ENCODE data around the gene COX20.
"Not testable (repeated sequence)": the region's sequence is repeated elsewhere in the genome, so short reads cannot be mapped to it uniquely, and the experiment has no call there.

The COX20 gene

DNA sequence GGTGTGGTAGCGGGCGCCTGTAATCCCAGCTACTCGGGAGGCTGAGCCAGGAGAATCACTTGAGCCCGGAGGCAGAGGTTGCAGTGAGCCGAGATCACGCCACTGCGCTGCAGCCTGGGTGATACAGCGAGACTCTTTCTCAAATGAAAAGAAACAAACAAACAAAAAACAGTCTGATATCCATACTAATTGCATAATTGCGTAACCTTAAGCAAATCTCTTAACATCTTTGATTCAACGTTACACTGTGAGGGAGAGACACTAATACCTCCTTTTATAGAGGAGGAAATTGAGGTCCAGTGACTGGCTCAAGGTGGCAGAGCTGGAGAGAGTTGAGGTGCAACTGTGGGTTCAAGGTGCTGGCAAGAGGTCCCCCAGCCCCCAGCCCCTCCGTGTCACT lies 12.6 kb upstream of the COX20 start:
- no peak for DNase-seq (ENCODE audit: low spot score)

DNA sequence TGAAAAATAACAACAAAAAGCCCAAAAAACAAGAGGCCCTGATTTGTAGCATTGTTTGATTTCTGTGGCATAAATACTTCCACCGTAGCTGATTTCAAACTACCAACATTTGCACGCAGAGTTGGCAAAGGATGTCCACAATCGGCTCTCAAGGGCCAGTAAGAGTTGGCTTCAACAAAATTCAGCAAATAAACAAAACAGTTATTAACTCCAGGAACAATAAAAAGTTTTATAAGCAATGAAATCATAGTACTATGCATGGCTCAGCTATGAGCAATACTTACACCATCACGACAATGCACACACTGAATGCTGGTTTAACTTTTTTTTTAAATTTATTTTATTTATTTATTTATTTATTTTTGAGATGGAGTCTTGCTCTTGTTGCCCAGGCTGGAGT lies 8.7 kb upstream of the COX20 start:
- no peak for DNase-seq (ENCODE audit: low spot score)

DNA sequence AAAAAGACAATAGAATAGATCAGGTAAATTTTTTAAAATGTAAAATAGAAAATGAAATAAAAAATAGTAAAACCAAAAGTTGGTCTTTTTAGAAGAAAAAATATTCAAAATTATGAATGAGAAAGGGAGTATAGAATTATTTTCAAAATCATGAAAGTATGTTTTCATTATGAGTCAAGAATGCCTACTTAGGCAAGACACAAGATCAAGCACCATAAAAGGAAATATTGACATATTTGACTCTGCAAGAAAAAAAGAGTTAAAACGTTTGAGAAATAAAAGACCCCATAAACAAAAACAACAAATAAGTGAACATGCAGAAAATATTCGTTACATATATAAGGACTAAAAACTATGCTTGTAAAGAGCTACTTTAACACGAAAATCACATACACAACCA lies 4.8 kb upstream of the COX20 start:
- no peak for DNase-seq (ENCODE audit: low spot score)

DNA sequence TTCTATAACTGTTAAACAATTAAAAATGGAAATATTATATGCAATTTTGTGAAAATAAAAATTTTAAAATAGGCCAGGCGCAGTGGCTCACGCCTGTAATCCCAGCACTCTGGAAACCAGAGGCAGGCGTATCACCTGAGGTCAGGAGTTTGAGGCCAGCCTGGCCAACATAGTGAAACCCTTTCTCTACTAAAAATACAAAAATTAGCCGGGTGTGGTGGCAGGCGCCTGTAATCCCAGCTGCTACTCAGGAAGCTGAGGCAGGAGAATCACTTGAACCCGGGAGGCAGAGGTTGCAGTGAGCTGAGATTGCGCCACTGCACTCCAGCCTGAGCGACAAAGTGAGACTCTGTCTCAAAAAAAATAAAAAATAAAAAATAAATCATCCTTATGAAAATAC lies 2.2 kb upstream of the COX20 start:
- not testable (repeated sequence) for DNase-seq (ENCODE audit: low spot score)

DNA sequence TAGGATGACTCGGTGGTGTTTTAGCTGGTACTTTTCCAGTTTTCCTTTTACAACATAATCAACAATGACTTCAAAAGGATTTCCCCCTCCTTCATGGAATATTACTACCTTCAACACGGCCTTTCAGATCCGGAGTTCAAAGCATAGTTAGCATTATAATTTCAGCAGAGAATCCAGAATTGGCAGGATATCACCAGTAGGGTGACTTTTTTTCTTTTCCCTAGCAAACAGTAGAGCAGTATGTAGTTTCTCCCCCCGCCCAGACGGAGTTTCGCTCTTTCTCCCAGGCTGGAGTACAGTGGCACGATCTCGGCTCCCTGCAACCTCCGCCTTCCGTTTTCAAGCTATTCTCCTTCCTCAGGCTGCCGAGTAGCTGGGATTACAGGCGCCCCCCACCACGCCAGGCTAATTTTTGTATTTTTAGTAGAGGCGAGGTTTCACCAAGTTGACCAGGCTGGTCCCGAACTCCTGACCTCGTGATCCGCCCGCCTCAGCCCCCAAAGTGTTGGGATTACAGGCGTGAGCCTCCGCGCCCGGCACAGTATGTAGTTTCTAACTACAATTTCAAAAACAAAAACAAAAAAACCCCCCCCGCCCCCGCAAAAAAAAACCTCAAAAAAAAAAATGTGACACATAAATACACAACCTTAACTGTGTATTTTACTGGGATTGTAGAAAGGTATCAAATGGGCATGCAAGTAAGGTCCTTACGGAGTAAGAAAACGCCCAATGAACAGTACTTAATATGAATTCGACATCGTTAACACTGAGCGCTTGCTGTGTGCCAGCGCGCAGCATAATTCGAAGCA lies 1.5 kb upstream of the COX20 start:
- peak; percentile 79 for DNase-seq (ENCODE audit: low spot score)

DNA sequence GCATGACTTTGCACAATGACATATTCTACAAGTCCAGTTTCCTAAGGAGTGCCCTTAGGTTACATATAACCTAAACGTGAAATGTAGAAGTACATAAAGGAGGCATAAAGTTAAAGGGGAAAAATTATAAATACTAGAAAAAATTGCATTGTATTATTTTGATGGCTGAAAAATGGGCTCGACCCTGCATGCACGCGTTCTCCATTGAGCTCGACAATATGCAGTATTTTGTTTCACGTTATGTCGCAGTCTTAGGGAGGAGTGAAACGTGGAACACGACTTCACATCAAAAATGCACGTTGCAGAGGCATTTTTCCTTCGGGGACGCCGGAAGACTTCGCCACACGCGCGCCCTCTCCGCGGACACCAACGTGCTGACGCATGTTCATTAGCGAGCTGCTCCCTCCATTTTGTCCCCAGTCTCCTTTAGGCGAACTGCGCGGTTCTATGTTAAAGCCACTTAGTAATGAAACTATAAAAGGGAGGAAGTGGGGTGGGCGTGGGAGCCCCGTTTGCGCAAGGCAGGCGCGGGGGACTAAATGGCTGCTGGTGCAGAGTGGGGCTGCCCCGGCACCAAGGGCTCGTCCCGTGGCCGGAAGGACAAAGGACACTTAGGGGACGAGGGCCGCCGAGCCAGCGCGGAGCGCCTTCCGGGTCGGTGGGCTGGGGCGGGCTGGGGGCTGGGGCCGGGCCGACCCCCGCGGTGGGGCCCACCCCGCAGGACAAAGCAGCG lies 749 bp upstream of the COX20 start:
- DNase-seq (ENCODE audit: low spot score) = peak; percentile 92

DNA sequence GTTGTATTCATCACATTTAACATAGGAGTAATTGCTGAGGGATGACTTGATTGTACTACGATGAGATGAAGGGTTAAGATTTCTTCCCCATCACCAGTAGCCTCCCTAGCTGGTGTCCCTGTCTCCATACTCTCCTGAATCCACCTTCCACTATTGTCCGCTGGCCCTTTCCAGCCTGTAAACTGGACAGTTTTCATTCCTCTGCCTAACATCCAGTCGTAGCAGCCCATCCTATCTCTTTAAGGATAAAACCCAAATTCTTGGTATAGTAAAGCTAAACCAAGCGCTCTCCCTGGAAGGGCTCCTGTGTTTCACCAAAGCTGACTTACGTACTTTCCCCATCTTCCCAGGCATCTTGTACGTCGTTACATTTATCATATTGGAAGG lies 670 bp downstream of the COX20 start:
- DNase-seq (ENCODE audit: low spot score) = peak; percentile 55

DNA sequence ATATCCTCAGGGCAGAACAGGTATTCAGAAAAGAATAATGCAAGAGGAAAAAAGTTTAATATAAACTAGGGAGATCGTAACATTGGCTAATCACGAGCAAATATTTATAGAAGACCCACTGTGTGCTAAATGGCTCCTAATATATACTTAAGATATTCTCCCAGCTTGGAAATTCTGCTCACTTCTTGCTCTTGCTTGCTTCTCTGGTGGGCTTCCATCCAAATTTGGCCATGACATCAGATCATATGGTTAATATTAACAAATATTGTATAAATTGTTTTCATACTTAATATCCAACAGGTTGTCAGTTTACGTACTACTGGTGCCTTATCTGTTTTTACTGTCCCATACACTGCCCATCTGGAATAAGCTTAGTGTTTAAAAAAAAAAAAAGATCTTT lies 1.1 kb downstream of the COX20 start:
- DNase-seq (ENCODE audit: low spot score) = no peak

DNA sequence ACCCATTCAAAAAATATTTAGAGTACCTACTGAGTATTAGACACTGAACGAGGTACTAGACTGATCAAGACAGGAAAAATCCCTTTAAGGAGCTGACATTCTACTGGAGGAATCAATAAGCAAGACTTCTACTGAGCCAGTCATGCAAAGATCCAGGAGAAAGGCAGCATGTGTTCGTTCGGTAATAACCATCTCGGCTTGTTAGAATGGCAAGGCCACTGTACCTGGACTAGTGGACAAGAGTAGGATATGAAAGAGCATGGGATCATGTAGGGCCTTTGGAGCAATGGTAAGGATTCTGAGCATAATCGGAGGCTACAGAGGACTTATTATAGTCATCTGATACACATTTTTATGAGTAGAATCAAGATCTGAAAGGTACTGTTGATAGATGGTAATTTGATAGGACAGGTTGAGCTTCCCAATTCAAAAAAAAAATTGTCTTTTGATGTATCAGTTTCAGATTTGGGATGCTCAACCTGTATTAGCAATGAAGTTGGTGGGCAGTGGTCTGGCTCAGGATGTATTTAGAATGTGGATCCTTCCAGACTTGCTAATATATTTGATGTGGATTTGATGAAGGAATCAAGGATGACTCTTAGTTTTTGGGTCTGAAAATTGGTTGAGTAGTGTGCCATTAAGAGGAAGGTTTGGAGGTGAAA lies 2.3 kb downstream of the COX20 start:
- peak; percentile 52 for DNase-seq (ENCODE audit: low spot score)

DNA sequence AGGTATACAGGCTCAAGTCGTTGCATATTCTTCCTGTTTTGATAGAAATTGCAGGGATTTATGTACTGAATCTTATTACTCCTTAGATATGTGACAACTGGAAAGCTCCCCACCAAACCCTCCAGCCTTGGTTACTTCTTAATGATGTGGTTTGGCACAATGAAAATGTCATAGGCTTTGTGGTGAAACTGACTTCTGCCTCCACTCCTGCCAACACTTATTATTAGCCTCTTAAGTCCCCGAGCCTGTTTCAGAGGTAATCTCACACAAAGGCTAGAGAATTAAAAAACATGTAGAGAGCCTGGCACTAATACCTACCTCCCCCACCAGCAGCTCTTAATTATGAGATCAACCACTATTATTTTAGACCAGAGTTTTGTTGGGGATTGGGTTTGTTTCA lies 4.2 kb downstream of the COX20 start:
- DNase-seq (ENCODE audit: low spot score) = no peak

DNA sequence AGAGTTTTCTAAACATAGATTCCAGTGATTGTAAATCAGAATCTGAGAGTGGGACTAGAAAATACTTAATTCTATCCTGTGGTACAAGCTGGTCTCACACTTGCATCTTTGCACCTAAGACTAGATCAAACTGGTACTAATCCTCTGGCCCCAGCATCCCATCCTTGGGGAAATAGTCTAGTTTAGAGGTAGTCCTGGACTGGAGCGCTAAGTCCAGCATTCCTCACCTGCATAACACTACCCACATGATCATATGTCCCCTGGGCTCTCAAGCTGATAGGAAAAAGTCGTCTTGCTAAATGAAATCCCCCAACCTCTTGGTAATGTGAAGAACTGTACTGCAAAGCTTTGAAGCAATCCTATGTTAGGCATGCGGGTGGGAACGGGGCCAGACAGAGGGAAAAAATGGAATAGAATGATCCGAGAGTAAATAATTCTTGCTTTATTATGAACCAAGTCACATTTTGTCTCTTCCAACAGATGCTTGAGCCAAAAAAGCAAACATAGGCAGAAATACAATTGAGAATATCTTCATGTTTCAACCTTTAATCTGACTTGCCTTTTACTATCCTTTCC lies 4.8 kb downstream of the COX20 start:
- DNase-seq (ENCODE audit: low spot score) = no peak

DNA sequence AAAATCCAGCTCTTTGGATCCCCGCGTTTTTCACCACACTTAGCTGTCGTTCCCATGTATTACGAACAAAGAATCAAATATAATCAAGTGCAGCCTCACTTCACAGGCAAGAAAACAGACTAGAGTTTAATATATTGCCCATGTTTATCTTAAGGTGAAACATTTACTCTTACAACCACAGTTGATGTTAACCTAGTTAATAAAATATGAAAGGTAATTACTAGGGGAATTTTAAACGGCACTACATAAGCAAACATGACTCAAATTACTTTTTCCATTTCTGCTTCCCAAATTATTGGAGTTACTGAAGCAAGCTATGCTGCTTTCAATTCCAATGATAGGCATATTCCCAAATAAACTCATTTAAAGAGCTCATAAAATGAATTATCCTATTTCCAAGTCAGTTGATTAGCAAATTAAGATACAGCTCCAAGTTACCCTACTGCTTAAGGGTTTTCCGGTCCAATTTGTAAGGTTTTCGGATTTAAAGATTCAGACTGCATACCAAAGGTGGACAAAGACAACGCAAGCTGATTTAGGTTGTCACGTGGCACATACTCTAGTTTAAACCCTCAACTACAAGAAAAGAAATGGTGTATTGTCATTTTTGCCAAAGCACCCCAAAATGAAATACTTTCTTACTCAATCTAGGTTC lies 5.9 kb downstream of the COX20 start:
- peak; percentile 54 for DNase-seq (ENCODE audit: low spot score)

DNA sequence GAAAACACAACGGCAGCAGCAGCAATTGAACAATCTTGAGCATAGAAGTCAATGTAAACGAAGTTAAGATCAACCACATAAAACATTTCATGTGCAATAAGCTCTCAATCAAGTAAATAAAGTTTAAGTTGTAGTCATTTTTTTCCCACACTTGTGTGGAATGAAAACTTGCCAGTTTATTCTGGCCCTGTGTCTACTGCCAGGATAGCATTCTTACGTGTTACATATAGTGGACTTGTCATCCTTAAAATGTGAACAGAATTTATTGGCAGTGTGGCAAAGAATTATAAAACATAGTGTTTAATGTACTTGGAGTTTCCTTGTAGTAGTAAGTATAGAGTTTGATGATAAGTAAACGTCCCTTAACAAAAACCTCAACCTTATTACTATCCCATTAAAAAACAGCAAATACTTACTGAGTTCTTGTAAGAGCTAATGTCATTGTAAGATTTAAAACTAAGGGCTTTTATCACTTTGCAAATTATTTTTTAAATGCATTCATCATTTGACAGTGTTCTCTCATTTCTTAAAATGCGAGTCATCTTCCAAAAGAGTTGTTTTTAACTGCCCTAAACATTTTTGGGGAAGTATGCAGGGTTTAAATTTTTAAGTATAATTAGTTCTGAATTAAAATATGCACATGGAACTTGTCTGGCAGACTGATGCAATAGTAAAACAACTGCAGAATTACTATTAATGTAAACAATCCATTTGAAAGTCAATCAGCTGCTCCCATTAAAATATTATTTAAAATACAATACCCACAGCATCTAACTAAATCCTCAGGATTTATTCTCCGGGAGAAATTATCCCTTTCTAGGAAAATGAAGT lies 7.9 kb downstream of the COX20 start:
- DNase-seq (ENCODE audit: low spot score) = no peak

DNA sequence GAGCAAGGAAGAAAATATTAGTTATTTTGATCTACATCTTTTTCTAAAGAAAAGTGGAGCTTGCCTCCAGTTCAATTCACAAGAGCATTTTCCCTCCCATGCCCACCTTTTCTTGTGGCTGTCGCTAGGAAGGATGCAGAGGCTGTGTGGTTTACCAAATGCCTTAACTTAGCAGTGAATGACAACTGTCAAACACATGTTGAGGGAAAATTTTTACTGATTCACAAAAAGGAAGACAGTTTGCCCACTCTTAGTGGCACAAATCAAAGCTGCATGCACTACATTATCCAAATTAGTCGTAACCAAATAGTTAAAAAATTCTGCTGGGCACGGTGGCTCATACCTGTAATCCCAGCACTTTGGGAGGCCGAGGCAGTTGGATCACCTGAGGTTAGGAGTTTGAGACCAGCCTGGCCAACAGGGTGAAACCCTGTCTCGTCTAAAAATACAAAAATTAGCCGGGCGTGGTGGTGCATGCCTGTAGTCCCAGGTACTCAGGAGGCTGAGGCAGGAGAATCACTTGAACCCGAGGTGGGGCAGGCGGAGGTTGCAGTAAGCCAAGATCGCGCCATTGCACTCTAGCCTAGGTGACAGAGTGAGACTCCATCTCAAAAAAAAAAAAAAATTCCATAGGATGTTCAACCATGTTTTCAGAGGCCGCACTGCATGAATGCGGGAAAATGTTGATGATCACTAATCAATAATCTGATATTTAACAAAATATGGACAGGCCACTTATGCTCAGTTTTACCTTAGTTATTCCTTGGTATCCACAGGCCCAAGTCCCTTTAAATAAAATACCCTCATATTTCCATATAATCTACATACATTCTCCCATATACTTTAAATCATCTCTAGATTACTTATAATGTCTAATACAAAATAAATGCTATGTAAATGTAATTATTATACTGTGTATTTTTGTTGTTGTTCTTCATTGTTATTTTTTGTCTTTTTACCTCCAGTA lies 9.0 kb downstream of the COX20 start:
- no peak for DNase-seq (ENCODE audit: low spot score)

DNA sequence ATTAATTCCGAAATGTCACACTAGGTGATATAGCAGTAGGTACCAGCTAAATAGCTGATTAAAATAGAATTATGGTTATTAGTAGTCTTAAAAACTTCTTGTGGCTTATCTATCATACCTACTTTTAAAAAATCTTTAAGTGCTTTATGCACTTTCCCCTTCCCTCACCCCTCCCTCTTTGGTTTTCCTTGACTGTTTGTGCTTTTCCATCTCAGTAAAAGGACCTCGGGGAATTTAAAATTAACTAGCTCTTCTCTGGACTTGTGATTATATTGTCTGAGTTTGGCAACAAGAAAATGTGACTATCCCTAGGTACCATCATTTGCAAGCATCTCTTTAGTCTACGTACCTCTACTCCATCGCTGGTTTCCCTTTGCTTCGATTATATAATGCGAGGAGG lies 11.2 kb downstream of the COX20 start:
- no peak for DNase-seq (ENCODE audit: low spot score)

DNA sequence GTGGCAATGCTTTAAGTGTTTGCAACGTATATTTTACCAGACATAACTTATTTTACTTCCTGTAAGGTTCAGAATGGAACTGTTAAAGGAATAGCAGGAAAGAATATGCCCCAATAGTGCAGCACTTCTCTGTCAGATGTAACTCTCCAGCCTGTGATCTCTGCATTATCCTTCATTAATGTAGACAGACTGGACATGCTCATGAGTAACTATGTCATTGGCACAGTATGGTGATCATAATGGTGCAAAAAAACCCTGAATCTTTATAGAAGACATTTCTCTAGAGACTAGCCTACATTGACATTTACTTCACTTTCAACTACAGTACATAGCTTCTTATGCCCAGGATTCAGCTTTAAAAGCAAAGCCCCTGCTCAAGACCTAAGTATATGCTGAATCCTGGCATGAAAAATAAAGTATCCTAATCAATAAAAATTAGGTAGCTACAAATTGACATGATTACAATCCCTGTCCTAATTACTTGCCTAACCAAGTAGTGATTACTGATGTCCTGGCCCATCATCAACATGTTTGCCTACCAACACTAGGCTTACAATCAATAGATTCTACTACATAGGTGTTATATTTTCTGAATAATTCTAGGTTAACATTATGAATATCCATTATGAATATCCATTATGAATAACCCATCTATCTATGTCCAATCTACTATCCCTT lies 13.9 kb downstream of the COX20 start:
- no peak for DNase-seq (ENCODE audit: low spot score)

DNA sequence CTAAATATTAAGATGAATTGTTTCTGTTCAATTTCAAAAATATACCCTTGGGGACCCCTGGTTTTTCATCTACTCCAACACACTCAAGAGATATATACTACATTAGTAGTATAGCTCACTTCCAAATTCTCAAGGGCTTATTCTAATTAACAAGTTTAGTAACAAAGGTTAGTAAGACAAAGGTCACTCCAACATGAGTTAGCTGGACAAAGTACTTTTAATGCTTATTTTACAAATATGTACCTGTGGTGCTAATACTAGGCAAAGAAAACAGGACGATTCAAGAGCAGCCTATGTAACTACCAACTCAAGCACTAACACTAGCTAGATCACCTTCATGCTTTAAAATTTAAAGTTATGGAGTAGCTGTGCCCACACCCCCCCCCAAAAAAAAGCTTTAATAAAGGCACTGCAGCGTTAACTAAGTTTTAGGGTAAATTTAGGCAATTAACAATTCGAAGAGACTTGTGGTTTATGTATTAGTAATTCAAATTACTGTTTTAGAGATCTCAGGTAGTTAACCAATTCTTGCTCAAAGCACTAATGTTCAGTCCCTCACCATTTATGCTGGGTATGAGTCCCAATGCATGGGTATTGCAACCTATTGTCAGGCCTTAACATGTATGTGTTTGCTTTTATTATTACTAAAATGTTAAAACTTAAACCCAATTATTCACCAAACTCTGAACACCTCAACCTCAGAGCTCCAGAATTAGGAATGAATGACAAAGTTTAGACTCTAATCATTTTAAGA lies 14.8 kb downstream of the COX20 start:
- DNase-seq (ENCODE audit: low spot score) = no peak

DNA sequence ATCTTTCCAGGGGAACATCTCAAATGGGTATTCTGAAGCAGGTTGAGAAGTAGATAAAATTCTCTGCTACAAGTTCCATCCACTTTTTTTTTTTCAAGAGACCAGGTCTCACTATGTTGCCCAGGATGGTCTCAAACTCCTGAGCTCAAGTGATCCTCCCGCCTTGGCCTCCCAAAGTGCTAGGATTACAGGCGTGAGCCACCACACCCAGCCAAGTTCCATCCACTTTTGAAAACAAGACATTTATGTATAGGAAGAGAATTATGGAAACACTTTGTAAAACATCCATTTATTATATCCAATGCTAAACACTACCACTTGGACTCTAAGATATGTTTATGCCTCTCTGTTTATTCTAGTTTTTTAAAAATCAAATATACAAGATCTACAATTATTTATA lies 15.4 kb downstream of the COX20 start:
- no peak for DNase-seq (ENCODE audit: low spot score)
